HuH-7.5 (cell line): ENCODE data around the gene TACR2.

ENCODE experiments used
- DNase-seq: peaks from one replicate; pipeline ENCODE4 v3.0.0; 2011; ENCODE audit warnings: low spot score

The TACR2 gene

DNA sequence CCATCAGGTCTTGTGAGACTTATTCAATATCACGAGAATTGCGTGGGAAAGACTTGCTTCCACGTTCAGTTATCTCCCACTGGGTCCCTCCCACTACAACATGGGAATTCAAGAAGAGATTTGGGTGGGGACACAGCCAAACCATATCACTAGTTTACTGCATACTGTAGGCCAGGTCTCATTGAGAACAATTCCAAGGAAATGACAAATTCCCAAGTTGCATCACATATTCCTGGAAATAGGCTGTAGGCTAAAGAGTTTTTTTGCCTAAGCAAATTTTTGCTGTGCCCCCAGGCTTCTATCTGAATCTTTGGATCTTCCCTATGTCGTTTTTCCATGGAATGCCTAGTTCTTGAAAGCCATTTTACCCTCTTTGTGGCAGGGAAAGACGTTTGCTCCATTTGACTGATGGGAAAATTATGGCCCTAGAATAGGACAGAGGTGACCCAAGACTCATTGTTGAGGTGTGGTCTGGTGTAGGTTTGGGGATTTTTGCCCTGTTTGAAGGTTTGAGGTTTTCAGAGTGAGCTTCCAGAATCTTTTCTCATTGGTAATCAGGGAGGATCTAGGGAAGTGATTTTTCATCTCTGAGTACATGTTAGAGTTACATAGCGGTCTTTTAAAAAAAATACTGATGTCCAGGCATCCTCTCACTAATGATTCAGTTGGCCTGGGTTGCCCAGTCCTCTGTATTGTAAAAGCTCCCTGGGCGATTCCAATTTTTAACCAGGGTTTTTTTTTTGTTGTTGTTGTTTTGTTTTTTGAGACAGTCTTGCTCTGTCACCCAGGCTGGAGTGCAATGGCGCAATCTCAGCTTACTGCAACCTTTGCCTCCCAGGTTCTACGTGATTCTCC lies 44.4 kb downstream of the TACR2 start:
- DNase-seq: no peak

DNA sequence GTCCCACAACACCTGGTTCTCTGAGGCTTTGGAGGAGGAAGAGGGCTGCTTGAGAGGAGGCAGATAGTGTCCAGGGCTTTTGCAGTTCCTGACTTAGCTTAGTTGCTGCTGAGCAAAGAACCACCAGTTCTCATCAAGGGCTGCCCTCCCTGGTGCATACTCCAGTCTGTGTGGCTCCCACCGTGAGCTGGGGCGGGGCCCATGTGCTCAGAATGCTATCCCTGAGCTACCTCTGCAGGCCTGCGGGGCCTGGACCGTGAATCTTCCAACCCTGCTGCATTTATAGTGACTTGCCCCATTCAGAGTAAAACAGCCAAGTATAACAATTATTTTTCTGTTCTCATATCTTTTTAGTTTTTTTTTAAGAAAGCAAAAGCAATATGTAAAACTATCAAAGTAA lies 49.2 kb downstream of the TACR2 start:
- no peak for DNase-seq

DNA sequence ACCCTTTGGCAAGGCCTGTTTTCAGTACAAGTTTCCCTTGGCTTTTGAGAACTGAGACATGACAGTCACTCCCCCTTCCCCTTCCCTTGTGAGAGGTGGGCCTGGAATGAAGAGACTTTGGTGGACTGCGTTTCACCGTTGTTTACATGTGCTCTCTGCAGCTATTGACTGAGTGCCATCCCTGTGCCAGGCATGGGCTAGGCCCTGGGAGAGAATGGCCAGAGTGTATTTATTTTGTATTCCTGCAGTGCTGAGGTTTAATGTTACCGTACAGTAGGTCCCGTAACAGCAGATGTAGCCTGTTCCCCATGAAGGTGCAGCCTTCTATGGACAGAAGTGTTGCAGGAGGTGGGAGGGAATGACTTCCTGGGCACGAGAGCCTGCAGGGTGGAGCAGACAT lies 50.0 kb downstream of the TACR2 start:
- DNase-seq: no peak

DNA sequence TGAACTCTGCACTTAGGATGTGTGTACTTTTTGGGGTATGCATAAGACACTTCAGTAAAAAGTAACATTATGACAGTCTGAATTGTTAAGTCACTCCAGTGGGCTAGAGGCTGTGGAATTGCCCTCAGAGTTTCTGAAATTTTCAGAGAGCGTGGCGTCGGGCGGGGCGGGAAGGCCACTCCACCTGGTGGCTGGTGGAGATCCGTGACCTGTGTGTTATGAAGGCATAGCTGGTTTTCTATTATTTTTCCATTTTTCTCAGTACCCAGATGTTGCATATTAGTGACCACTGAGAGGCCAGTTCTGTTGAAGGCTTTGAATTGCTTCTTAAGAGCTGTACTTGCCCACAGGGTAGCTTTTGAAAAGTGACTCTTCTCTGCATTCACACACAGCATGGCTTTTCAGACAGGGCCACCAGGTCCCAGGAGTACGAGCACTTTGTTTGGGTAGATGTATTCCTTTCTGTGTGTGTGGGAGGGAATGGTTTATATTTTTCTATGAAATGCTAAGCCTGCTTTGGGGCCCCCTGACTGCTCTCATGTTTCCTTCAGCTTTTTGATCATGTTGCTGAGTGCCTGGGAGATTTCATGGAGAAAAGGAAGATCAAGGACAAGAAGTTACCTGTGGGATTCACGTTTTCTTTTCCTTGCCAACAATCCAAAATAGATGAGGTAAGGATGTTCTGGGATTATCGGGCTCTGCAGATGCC lies 52.3 kb downstream of the TACR2 start:
- no peak for DNase-seq

DNA sequence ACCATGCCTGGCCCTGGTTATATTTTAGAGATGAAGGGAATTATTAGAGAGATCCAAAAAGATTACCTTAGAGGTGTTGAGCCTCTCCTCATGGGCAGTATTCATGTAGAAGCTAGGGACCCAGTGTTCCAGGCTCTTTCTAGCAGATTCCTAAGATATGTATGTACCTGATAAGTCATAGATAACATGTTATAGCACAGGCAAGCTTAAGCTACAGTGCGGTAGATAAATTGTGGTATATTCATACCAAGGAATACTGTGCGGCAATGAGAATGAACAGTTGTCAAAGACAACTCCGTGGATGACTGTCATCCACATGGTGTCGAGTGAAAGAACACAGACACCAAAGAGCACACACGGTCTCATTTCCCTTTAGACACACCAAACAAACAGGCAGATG lies 53.1 kb downstream of the TACR2 start:
- no peak for DNase-seq

DNA sequence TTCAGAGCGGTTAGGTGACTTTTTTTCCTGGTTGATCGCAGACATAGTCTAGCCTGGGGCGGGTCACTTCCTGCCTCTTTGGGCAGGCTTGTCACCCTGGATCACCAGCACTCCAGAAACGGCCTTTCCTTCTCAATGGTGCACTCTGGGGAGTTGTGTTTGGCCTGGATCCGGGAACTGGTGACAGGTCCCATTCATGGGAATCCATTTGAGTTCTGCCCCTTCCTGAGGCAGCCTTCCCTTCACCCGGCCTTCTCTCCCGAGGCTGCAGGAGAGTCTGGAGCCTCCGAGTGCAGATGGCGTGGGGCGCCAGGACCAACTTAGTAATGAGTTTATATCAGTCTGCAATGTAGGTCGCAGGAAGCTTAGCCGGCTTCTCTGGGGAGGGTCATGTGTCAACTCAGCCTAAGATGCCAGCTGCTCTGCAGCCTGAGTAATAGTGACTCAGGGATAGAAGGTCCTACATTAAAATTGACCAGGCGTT lies 54.2 kb downstream of the TACR2 start:
- DNase-seq: no peak

DNA sequence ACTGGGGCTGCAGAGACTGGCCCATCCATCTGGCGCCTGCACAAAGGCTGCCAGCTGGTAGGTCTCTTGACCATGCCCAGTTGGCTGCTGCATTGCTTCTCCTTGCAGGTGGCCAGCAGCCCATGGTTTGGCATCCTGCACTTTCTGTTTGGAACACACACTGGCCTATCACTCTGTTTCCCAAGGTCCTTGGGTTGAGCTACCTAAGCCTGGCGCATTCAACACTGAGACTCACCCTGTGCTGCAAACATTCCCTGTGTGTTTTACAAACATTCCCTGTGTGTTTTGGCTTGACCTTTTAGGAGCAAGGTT lies 55.5 kb downstream of the TACR2 start:
- no peak for DNase-seq

DNA sequence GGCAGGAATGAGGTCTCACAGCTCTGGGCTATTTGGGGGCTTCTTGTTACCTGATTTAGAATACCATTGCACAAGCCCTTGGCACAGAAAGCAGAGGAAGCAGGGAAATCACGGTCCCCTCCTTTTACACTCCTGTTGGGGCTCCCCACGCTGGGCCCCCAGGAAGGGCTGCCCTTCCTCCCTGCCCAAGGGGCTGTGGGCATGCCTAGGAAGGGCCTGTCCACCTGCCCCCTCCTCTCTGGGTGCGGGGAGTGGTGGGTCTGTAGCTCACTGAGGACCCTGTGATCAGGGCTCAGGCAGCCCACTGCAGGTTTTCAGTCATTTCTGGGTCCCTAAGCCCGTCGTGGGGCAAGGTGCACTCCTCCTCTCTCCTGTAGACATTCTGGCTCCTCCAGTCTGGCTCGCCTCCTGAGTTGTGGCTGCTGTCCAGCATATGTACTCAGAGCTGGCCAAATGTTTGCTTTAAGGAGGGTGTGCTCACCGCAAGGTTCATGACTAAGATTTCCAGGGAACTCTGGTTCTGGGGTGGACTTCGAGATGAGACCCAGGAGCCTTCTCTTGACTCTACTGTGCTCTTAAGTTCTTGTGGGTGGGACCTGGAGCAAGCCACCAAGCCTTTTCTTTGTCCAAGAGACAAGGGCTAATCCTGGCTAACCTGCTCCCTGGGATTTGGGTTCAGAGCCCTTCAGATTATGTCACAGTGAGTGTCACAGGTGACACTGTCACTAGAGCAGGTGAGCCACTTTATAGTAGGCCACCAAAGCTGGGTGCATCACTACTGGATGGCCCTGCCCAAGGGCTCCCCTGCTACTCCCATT lies 56.0 kb downstream of the TACR2 start:
- DNase-seq: no peak

DNA sequence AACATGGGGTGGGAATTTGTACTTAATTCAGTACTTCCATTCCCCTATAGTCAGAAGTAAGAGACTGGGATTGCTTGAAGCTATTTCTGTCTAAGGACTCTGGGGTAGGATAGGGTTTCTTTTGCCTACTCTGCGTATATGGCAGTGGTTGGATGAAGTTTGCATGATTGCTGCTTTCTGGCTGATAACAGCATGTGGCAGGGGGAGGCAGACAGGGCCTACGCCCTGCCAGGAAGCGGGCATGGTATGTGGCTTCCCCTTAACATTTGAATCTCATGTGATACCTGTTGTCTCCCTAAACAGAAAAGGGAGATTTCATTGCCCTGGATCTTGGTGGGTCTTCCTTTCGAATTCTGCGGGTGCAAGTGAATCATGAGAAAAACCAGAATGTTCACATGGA lies 57.1 kb downstream of the TACR2 start:
- no peak for DNase-seq

DNA sequence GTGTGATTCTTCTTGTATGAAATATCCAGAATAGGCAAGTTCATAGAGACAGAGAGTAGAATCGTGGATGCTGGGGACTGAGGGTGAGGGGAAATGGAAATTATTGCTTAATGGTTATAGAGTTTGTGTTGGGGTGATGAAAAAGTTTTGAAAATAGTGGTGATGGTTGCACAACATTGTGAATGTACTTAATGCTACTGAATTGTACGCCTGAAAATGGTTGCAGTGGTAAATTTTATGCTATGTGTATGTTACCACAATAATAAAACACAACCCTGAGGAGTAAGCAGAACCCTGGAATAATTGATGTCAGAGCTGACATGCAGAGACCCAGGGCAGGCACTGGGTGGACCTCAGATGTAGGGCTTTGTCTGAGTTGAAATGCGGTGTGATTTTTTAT lies 57.6 kb downstream of the TACR2 start:
- no peak for DNase-seq

DNA sequence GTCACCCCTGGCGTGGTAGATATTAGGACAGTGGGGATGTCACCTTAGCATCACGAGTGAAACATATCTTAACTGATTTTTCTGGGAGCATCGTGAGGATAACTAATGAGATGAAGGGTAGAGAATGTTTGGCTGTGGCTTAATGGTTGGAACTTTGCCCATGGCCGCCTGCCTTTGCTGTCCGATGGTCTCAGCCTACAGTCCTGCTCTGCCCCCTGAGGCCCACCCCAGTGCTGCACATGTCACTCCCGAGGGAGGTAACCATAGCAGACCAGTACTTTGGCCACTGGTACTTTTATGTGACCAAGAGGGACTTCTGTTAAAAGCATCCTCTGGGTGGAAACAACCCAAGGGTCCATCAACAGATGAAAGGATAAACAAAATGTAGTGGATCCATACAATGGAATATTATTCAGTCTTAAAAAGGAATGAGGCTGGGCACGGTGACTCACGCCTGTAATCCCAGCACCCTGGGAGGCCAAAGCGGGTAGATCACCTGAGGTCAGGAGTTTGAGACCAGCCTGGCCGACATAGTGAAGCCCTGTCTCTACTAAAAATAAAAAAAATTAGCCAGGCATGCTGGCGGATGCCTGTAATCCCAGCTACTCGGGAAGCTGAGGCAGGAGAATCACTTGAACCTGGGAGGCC lies 58.4 kb downstream of the TACR2 start:
- no peak for DNase-seq

DNA sequence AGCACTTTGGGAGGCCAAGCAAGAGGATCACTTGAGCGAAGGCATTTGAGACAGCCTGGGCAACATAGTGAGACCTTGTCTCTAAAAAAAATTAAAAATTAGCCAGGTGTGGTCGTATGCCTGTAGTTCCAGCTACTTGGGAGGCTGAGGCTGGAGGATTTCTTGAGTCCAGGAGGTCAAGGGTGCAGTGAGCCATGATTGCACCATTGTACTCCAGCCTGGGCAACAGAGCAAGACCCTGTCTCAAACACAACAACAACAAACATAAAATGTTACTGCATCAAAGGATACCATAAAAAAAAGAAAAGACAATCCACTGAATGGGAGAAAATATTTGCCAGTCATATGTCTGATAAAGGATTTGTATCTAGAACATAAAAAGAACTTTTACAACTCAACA lies 60.5 kb downstream of the TACR2 start:
- DNase-seq: no peak

DNA sequence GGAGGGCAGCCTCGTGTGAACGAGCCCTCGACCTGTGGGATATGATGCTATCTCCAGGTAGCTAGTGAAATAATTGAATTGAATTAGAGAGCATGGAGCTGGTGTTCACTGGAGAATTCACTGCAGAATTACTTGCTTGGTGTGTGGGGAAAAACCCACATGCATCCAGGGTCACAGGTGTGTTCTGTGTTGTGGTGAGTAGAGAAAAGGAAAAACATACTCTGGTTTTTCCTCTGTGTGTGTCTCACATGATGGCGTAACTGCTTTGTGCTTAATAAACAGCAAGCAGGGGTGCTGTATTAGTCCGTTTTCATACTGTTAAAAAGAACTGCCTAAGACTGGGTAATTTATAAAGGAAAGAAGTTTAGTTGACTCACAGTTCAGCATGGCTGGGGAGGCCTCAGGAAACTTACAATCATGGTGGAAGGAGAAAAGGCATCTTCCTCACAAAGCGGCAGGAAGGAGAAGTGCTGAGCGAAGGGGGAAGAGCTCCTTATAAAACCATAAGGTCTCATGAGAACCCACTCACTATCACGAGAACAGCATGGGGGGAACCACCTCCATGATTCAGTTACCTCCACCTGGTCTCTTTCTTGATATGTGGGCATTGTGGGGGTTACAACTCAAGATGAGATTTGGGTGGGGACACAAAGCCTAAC lies 62.6 kb downstream of the TACR2 start:
- DNase-seq: no peak
